ENCODE results near the gene GPSM1.

GPSM1 gene

GRCh38 chr9:136327304-136327974, at the start of gene GPSM1:
TSS of gene GPSM1 (plus strand) at chr9:136327539. CDS start at chr9:136327696, 157 bp downstream.
- DNase-seq, result peak; percentile 21

- no peak for DNase-seq
Observed at GRCh38 chr9:136277746-136278145, 49.6 kb upstream of the GPSM1 start.

GRCh38 chr9:136278221-136278620, 49.1 kb upstream of the GPSM1 start:
- no peak for DNase-seq

GRCh38 chr9:136278894-136279293, 48.4 kb upstream of the GPSM1 start:
- DNase-seq, result no peak

GRCh38 chr9:136279471-136279870, 47.9 kb upstream of the GPSM1 start:
- no peak for DNase-seq

- DNase-seq, result no peak
Observed at GRCh38 chr9:136280535-136281315, 46.6 kb upstream of the GPSM1 start.

- DNase-seq, result no peak
Observed at GRCh38 chr9:136281421-136282271, 45.7 kb upstream of the GPSM1 start.

GRCh38 chr9:136282272-136282861, 45.0 kb upstream of the GPSM1 start:
- DNase-seq, result no peak

- DNase-seq, result peak; percentile 77
Observed at GRCh38 chr9:136283291-136284235, 43.8 kb upstream of the GPSM1 start.

- DNase-seq, result no peak
Observed at GRCh38 chr9:136284311-136284710, 43.0 kb upstream of the GPSM1 start.

GRCh38 chr9:136284951-136285350, 42.4 kb upstream of the GPSM1 start:
- DNase-seq, result no peak

GRCh38 chr9:136285501-136286358, 41.6 kb upstream of the GPSM1 start:
- no peak for DNase-seq

GRCh38 chr9:136286359-136286986, 40.9 kb upstream of the GPSM1 start:
- DNase-seq, result no peak

- no peak for DNase-seq
Observed at GRCh38 chr9:136286987-136287379, 40.4 kb upstream of the GPSM1 start.

GRCh38 chr9:136287960-136288753, 39.2 kb upstream of the GPSM1 start:
- no peak for DNase-seq

GRCh38 chr9:136289651-136290507, 37.5 kb upstream of the GPSM1 start:
- DNase-seq, result no peak

GRCh38 chr9:136290508-136291000, 36.8 kb upstream of the GPSM1 start:
- DNase-seq, result no peak

- no peak for DNase-seq
Observed at GRCh38 chr9:136291306-136292025, 35.9 kb upstream of the GPSM1 start.

Data from activated CD4-positive, alpha-beta T cell treated with anti-CD3 and anti-CD28 coated beads, Interleukin-10, Interleukin-2, amounts not matched to agents 100 ng/mL and 50 ng/mL, durations not matched to agents 16 hours and 8 hours (primary cell).